Putamen (tissue), 1 donor: ENCODE data around the gene DHX34.
"Not testable (repeated sequence)": the region's sequence is repeated elsewhere in the genome, so short reads cannot be mapped to it uniquely, and the experiment has no call there.

ENCODE experiments used
- DNase-seq: peaks from one replicate; pipeline ENCODE4 v3.0.0-alpha.2; 2016; ENCODE audit warnings: low spot score

Gene DHX34

GRCh38 chr19:47331490-47331889, 17.6 kb upstream of the DHX34 start:
- no peak for DNase-seq

- DNase-seq: no peak
Measured at GRCh38 chr19:47331931-47332547, 17.1 kb upstream of the DHX34 start, which contains the start of gene C5AR2. Gene C5AR2 (plus strand): TSS chr19:47332175. CDS start chr19:47340800, 8,625 bp downstream.

GRCh38 chr19:47336765-47337718, 12.1 kb upstream of the DHX34 start:
- not testable (repeated sequence) for DNase-seq

GRCh38 chr19:47339196-47339880, 9.8 kb upstream of the DHX34 start:
- no peak for DNase-seq

GRCh38 chr19:47340477-47341208, 8.5 kb upstream of the DHX34 start:
- no peak for DNase-seq

- DNase-seq: no peak
Measured at GRCh38 chr19:47341734-47342133, 7.4 kb upstream of the DHX34 start.

GRCh38 chr19:47343194-47343802, 5.8 kb upstream of the DHX34 start:
- DNase-seq: no peak

GRCh38 chr19:47344425-47344824, 4.7 kb upstream of the DHX34 start:
- no peak for DNase-seq

- not testable (repeated sequence) for DNase-seq
Measured at GRCh38 chr19:47346024-47346423, 3.1 kb upstream of the DHX34 start.

GRCh38 chr19:47350630-47351029, 1.5 kb downstream of the DHX34 start:
- no peak for DNase-seq

- no peak for DNase-seq
Measured at GRCh38 chr19:47351548-47351947, 2.4 kb downstream of the DHX34 start.

GRCh38 chr19:47352095-47352494, 3.0 kb downstream of the DHX34 start:
- no peak for DNase-seq

GRCh38 chr19:47353307-47353712, 4.2 kb downstream of the DHX34 start:
- DNase-seq: no peak

GRCh38 chr19:47356900-47357299, 7.8 kb downstream of the DHX34 start:
- no peak for DNase-seq

GRCh38 chr19:47357788-47358680, 8.9 kb downstream of the DHX34 start:
- no peak for DNase-seq

GRCh38 chr19:47358936-47359335, 9.8 kb downstream of the DHX34 start:
- DNase-seq: no peak

GRCh38 chr19:47362321-47362720, 13.2 kb downstream of the DHX34 start:
- DNase-seq: no peak

GRCh38 chr19:47363758-47364531, 14.8 kb downstream of the DHX34 start:
- no peak for DNase-seq

- DNase-seq: not testable (repeated sequence)
Measured at GRCh38 chr19:47365455-47365854, 16.3 kb downstream of the DHX34 start.
